NCI-H2107 treated with DMSO at 0.1 percent for 48 hours (cell line): ENCODE data around the gene ABHD3.
A peak's percentile ranks its signal among the peaks of the same experiment; 100 is the strongest.
"Not testable (repeated sequence)": the region's sequence is repeated elsewhere in the genome, so short reads cannot be mapped to it uniquely, and the experiment has no call there.

ENCODE experiments used
- DNase-seq: peaks from one replicate; lab custom pipeline; 2025; ENCODE audit not compliant: unreplicated experiment; lab: John Stamatoyannopoulos, UW

Gene ABHD3

DNA sequence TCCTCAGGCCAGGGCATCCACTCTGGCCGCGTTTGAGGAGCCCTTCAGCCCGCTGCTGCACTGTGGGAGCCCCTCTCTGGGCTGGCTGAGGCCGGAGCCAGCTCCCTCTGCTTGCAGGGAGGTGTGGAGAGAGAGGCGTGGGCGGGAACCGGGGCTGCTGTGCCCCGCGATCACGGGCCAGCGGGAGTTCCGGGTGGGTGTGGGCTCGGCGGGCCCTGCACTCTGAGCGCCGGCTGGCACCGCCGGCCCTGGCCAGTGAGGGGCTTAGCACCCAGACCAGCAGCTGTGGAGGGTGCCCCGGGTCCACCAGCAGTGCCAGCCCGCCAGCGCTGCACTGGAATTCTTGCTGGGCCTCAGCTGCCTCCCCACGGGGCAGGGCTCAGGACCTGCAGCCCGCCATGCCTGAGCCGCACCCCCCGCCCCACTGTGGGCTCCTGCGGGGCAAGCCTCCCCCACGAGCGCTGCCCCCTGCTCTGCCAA, 1.9 kb upstream of the ABHD3 start:
- DNase-seq, result no peak

DNA sequence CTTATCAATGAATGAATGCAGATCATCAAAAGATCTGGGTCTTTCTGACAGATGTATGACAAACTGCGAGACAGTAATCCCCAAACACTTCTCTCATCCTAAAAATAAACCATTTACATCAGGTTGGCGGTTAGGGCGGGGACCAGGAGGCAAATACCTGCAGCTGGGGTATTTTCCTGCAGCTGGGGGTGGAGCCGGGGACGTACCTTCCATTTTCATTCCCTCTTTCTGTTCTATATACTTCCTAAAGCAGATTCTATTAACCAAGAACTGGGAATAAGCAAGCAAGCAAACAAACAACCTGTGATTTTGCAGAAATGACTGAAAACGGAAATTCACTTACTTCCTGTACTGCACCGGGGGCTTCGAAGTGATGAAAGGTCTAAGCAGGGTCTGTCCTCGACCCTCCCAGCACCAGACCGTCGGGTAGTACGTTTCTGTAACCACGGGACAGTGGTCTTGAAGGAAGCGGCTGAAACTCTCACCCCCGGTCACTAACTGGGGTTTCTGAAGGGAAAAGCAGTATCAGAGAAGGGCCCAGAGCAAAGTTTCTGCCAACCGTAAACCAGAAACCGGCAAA, 1.2 kb downstream of the ABHD3 start:
- DNase-seq, result no peak

DNA sequence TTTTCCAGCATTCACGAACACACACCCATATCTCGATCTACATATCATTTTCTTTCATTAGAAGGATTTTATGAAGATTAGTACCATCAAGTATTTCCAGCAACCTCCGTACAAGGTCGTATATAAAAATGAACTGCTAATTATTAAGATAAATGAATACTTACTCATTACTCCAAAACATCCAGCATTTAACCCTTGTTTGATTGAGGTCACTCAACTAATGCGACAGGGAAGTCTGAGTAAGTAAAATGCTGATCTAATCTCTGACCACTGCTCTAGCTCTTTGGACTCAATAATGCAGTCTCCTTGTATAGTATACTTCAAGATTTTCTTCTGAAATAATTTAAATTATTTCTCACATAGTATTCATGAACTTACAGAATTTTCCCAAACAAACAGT, 2.0 kb downstream of the ABHD3 start:
- DNase-seq, result no peak

DNA sequence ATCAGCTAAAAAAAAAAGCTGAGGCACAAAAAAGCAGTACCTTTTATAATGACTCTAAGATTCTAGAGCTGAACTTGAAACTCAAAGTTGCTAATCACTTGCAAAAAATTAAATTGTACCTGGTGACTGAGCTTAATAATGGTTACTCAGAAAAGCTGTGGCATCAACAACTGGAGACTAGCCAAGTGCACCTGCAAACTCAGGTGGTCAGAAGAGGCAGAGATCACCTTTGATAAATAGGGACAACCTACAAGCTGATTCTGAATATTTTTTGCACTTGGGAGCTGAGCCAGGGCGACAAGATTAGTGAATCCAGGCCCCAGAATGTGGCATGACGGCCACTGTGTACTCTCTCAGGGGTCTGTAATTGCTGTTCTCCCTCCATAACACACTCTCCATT, 3.0 kb downstream of the ABHD3 start:
- no peak for DNase-seq

DNA sequence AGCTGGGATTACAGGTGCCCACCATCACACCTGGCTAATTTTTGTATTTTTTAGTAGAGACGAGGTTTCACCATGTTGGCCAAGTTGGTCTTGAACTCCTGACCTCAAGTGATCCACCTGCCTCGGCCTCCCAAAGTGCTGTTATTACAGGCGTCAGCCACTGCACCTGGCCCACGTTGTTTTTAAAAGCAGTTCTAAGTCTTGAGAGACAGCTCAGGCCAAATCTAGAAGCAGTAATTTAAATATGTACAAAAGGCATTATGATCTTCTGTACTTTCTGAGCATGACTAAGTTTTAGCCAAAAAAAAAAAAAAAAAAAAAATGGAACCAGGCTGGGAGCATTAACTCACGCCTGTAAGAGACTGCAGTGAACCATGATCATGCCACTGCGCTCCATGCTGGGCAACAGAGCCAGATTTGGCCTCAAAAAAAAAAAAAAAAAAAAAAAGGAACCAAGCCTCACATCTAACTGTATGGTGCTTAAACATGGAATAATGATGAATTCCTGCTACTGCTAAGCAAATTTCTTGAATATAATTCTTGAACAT, 4.0 kb downstream of the ABHD3 start:
- no peak for DNase-seq

DNA sequence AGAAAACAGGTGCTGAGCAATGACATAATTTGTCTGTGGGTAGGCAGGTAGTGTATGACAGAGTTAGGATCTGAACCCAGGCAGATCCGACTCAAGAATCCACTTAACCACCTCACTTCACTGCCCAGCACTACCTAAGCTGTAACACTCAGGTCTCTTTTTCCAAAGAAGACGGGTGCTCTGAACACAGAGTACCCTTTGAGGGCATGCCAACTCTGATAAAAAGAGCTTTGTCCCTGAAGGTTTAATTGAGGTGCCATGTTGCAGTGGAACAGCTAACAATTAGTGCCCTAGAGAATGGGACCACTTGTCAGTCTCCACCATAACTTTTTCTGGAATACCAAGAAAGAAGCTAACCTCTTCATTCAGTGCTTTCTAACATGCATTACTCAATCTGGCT, 11.3 kb downstream of the ABHD3 start:
- DNase-seq, result no peak

DNA sequence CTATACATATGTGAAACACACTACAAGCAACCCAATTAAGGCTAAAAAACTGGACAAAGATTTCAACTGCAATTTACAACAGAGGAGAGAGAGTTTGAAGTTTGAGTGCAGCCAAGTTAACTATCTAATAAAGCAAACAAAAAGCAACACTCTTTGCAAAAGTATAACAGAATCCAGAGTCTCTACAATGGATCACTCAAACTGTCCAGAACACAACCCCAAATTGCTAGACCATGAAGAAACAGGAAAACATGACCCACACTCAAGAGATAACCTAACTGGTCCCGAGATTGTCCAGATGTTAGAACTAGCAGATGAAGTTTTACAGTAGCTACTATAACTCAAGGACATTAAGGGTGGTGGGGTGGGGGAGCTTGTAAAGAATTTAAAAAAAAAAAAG, 14.8 kb downstream of the ABHD3 start:
- no peak for DNase-seq

DNA sequence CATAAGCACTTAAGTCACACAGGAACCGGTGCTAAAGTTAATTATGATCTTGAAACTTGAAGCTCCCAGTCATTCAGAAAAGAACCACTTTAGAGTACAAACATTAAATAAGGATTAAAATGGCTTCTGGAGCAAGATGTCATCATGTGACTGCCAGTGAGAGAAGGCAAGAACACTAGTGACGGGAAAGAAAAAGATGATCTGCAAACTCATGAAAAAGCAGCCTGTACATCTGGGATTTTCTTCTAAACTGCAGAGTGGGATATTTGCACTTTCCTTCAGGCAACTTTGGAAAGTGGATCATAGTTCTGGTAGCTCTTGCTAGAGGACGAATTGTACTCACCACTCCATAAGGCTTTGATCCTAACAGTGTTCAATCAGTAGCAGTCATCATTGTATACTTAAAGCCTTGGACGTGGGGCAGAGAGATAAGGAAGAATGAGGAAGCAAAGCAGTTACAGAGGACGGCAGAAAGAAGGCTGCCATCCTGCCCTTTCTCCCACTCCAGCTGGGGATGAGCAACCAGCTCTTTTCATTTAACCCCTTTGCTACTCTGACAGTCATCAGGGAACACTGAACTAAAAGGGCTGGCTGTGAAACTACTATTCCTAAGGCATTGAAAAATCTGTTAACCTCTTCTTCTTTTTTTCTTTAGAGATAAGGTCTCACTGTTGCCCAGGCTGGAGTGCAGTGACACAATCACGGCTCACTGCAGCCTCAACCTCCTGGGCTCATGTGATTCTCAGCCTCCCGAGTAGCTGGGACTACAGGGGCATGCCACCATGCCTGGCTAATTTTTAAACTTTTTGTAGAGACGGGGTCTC, 18.1 kb downstream of the ABHD3 start:
- peak; percentile 2 for DNase-seq

DNA sequence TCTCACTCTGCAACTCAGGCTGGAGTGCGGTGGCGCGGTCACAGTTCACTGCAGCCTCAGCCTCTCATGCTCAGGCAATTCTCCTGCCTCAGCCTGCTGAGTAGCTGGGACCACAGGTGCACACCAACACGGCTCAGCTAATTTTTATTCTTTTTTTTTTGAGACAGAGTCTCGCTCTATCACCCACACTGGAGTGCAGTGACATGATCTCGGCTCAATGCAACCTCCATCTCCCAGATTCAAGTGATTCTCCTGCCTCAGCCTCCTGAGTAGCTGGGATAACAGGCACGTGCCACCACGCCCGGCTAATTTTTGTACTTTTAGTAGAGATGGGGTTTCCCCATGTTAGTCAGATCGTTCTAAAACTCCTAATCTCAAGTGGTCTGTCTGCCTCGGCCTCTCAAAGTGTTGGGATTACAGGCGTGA, 19.0 kb downstream of the ABHD3 start:
- not testable (repeated sequence) for DNase-seq

DNA sequence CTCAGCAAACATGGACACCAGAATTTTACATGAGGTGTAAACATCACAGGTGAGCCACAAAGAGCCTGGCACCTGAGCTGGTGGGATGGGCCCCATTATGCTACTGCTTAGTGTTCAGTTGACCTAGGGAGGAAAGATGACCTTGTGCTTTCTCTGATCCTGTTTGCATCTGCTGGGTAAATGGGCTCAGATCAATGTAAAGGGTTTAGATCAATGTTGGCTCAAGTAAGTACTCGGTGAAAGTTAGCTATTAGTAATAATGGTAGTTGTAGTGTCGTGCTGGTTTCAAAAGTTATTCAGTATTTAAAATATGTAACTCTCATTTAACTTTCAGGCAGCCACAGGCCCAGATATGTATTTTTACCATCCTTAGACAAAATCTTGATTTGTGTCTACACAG, 19.8 kb downstream of the ABHD3 start:
- DNase-seq, result no peak

DNA sequence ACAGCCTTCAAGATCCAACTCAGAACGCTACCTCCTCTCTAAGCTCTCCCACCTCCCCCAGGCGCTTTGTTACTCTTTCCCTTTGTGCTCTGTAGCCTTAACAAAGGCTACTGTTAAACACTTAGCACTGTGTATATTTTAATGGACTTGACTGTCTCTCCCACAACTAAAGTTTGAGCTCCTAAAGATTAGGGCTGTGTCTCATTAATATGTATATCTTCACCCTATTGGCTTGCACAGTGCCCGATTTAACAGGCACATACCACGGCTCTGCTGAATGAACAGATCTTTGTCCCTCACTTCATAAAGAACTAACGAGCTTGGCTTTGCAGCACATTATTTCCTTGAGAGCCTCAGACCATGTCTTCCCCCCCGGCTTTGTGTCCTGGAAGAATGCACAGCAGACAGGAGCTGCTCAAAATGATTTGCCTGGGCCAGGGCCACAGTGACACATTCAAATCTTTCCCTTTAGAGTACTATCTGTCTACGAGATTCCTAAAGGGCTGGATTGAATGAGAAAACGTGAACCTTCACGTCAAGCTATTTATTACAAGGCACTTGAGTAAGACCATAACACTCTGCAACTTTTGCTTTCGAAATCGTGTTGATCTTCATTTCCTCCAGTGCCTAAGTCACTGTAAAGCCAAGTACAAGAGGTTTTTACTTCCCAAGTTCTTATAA, 22.1 kb downstream of the ABHD3 start:
- no peak for DNase-seq

DNA sequence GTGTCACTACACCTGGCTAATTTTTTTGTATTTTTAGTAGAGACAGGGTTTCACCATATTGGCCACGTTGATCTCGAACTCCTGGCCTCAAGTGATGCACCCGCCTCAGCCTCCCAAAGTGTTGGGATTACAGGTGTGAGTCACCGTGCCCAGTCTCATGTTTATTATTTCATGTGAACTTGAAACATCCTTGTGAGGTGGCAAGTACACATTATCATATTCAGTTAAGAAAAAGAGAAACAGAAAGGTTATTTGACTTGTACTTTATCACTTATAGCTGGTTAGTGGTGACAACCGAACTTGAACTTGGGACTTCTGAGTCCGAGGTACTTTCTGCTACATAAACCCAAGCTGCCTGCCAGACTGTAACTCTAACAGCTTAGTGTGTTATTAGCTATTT, 24.4 kb downstream of the ABHD3 start:
- DNase-seq, result no peak

DNA sequence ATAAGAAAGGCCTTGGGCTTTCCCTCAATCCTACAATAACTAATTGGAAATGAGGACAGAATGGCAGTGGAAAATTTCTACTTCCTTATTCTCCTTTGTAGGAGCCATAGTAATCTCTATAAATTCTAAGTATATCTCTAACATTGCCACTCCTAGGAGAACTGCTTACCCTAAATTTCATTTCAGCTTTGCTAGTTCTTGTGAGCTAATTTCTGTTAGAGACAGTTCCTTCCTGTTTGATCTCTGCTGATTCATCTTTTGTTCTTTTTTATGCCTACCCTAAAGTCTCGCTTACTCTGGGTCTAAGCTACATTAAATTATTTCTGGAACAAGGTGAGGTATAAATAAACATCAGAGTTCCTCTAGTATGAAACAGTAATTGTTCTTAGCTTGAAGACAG, 25.7 kb downstream of the ABHD3 start:
- no peak for DNase-seq

DNA sequence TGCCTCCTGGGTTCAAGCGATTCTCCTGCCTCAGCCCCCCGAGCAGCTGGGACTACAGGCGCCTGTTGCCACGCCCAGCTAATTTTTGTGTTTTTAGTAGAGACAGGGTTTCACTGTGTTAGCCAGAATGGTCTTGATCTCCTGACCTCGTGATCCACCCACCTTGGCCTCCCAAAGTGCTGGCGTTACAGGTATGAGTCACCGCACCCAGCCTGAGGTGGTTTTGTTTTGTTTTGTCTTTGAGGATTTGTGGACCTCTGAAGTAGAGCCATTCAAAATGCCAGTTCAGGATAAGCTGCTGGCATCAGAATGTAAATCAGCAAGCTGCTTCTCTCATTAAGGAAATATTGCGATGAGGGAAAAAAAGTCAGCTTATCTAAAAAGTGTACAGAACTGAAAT, 29.2 kb downstream of the ABHD3 start:
- not testable (repeated sequence) for DNase-seq

DNA sequence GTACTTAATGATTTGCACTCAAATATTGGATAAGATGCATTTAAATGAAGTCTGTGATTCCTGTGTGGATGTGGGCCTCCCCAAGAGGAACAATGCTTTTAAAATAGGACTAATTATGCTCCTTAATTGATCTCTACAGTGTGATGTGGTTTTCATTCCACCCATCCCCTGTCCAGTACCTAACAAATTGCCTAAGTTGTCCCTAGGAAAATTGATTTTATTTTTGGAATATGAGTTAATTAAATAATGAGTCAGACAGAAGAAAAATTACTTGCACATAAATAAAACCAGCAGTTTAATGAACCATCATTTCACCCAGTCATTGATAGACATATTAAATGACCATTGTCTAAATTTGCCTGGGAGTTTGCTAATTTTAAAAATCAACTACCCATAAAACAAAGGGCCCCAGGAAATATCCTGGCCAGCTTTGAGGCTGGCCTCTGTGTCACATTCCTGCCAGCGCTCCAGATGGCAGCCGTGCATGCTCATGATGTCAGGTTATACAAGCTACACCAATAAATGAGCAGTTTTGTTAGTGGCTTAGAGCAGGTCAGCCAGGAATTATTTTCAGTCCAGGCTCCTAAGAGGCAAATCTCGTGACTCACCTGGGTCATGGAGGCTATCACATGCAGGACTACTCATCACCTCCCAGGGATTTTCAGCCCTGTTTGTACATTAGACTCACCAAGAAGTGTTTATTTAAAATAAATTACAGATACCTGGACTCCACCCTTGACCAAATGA, 31.9 kb downstream of the ABHD3 start:
- DNase-seq, result no peak

DNA sequence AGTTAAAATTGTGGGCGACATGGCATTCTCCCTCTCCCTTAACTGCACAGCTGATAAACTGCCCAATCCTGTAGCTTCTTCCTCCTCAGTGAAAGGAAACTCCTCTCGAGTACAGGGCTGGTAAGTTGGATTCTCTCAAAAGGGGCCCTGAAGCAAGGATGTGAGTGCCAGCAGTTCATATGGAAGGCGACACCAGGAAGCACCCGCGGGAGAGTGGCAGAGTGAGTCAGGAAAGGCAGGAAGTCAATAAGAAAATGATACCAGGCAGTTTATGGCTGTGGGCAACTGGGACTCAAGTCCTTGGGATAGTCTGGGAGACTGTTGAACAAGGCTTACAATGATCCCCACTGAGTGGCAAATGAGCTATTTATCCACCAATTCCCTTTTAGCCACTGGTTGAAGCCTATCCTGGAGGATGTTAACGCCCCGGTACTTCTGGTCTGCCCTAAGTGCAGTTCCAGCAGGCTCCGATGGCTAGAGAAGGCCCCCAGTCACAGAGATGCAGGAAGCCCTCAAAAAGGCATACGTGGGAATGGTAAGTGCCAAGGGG, 34.8 kb downstream of the ABHD3 start:
- peak; percentile 9 for DNase-seq

DNA sequence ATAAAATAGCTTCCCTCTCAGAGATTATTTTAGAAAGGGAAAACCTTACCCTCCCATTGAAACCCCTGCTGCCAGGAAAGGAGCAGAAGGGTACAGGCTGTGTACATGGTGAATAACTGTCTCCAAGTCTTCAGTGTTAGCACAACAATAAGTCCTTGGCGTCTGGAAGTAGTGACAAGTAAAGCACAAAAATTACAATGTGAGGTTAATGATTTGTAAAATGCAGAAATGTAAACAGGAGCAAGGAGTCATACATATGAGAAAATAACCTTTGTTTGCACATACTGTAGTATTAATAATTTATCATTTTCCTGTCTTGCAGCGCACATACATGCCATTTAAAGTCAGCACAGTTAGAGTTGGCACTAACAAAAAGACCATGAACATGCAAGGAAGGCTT, 40.5 kb downstream of the ABHD3 start:
- DNase-seq, result no peak

DNA sequence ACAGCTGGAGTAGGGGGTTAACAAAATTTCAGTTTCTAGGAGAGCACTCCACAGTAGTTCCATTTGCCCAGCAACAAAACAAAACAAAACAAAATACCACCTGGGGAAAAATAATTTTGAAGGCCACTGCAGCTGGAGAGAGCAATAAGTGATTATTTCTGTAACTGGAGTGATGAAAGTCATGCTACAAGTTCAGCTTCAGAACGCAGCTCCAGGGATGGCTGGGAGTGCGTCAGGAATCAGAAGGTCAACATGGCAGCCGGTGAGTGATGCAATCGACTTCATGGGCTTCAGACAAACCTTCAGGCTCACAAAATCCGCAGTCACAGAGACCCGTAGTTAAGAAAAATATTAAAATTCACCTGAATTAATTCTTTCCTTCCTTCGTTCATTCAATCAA, 41.0 kb downstream of the ABHD3 start:
- DNase-seq, result no peak

DNA sequence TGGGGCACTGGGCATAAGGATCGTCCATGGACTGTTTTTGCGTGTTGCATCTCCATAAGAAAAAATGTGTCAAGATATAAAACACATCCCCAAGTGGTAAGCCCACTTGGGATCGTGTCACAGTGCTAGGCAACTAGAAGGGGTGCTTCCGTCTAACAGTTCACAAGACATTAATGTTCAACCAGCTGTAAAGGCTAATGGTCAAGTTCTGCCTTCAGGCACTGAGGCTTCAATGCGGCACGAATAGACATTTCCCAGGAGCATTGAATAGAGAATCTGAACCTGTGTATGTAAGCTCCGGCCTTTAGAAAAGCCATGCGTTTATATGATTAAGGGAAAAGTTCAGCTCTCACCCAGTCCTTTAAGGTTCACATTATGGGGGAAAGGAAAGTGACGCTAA, 42.0 kb downstream of the ABHD3 start:
- no peak for DNase-seq

DNA sequence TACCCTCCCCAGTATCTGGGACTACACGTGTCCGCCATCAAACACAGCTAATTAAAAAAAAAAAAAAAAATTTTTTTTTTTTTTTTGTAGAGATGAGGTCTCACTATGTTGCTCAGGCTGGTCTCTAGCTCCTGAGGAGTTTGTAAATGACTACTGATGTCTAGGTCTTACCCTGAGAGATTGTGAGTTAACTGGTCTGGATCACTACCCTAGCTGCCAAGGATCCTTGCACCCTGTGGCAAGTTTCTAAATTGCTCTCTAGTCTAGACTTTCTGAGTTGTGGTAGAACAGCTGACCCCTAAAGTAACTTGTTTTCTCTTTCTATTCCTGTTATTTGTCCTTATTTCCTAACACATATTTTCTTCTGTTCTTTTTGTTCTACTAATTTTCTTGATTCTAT, 44.5 kb downstream of the ABHD3 start:
- no peak for DNase-seq

DNA sequence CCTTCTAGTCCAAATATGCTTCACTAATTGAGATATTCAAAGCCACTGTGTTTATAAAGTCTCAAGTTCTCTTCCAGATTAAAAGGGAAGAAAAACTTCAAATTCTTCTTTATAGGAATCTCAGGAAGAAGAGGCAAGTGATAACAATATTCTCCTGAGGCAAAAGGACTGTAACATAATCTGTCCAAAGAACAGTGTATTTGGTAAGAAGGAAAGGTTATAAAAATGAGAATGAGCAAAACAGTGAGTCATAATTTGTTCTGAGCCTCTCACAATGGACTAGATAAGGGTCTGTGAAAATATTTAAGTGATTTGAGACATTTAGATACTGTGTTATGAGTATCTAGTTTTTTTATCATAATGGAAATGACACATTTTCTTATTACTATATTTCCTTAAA, 48.2 kb downstream of the ABHD3 start:
- no peak for DNase-seq
